ENCODE results near the gene CABP1.
"Not testable (repeated sequence)": the region's sequence is repeated elsewhere in the genome, so short reads cannot be mapped to it uniquely, and the experiment has no call there.

Gene CABP1

GRCh38 chr12:120599672-120600552, 40.5 kb upstream of the CABP1 start:
- TF ChIP-seq CTCF (IDR thresholded peaks at IDR 0.05; ENCODE audit: extremely low read depth, missing control alignments): no peak
- no peak for DNase-seq (ENCODE audit: low spot score)

GRCh38 chr12:120602416-120602815, 38.0 kb upstream of the CABP1 start:
- not testable (repeated sequence) for DNase-seq (ENCODE audit: low spot score)

DNA sequence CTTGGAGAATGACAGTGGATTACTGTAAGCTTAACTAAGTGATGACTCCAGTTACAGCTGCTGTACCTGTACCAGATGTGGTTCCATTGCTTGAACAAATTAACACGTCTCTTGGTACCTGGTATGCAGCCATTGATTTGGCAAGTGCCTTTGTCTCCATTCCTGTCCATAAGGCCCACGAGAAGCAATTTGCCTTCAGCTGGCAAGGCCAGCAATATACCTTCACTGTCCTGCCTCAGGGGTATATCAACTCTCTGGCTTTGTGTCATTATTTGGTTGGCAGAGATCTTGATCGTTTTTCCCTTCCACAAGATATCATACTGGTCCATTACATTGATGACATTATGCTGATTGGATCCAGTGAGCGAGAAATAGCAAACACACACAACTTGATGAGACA, 29.9 kb upstream of the CABP1 start:
- no peak for TF ChIP-seq CTCF (IDR thresholded peaks at IDR 0.05; ENCODE audit: extremely low read depth, missing control alignments)
- DNase-seq (ENCODE audit: low spot score): no peak

DNA sequence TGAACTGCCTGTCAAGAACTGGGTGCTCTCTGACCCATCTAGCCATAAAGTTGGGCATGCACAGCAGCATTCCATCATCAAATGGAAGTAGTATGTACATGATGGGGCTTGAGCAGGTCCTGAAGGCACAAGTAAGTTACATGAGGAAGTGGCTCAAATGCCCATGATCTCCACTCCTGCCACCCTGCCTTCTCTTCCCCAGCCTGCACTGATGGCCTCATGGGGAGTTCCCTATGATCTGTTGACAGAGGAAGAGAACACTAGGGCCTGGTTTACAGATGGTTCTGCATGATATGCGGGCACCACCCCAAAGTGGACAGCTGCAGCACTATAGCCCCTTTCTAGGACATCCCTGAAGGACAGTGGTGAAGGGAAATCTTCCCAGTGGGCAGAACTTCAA, 28.9 kb upstream of the CABP1 start:
- DNase-seq (ENCODE audit: low spot score): not testable (repeated sequence)

- no peak for DNase-seq (ENCODE audit: low spot score)
- no peak for TF ChIP-seq CTCF (IDR thresholded peaks at IDR 0.05; ENCODE audit: extremely low read depth, missing control alignments)
Observed at GRCh38 chr12:120614848-120615247, 25.6 kb upstream of the CABP1 start.

DNA sequence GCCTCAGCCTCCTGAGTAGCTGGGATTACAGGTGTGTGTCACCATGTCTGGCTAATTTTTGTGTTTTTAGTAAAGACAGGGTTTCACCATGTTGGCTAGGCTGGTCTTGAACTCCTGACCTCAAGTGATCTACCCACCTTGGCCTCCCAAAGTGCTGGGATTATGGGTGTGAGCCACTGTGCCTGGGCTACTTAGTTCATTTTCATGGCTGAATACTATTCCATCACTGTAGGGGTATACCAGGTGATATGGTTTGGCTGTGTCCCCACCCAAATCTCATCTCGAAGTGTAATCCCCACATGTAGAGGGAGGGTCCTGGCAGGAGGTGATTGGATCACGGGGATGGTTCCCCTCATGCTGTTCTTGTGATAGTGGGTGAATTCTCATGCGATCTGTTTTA, 23.2 kb upstream of the CABP1 start:
- not testable (repeated sequence) for DNase-seq (ENCODE audit: low spot score)

DNA sequence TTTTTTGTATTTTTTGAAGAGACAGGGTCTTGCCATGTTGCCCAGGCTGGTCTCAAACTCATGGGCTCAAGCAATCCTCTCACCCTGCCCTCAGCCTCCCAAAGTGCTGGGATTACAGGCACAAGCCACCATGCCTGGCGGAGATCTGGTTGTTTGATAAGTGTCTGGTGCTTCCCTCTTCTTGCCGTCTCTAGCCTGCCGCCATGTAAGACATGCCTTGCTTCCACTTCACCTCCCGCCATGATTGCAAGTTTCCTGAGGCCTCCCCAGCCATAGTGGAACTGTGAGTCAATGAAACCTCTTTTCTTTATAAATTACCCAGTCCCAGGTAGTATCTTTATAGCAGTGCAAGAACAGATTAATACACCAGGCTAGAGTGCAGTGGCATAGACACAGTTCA, 22.7 kb upstream of the CABP1 start:
- not testable (repeated sequence) for DNase-seq (ENCODE audit: low spot score)

- no peak for TF ChIP-seq CTCF (IDR thresholded peaks at IDR 0.05; ENCODE audit: extremely low read depth, missing control alignments)
- DNase-seq (ENCODE audit: low spot score): no peak
Observed at GRCh38 chr12:120618954-120619615, 21.3 kb upstream of the CABP1 start.

DNA sequence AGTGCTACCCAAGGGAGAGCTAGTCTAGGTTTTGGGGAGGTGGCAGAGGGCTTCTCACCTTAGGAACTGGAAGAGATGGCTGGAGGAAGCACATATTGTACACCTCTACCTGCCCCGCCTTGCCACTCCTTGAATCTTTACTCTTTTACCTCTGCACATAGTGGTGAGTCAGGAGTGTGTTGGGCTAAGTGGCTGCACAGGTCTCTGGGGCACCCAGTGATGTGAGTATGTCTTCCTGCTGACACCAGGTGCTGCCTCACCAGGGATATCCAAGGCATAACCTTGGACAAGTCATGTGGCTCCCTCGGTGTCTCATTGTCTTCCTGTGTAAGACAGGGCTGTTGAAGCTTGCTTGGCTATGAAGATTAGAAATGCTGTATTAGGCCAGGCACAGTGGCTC, 19.8 kb upstream of the CABP1 start:
- DNase-seq (ENCODE audit: low spot score): no peak
- no peak for TF ChIP-seq CTCF (IDR thresholded peaks at IDR 0.05; ENCODE audit: extremely low read depth, missing control alignments)
